HEK293T (cell line): ENCODE measurements around the gene RPP14.
"Not testable (repeated sequence)": the region's sequence is repeated elsewhere in the genome, so short reads cannot be mapped to it uniquely, and the experiment has no call there.

Source experiments
- CTCF ChIA-PET: fragments of 350-600 bp; formaldehyde crosslinking; extraction: SDS; loops from one replicate; lab custom pipeline; 2021; ENCODE audit warnings: antibody characterized with exemption, inconsistent platforms; lab: Yijun Ruan, JAX
- POLR2A ChIA-PET: fragments of 350-600 bp; formaldehyde crosslinking; extraction: SDS; loops from one replicate; lab custom pipeline; 2020; ENCODE audit warnings: antibody characterized with exemption, inconsistent platforms; lab: Yijun Ruan, JAX
- DNase-seq: peaks from one replicate; pipeline ENCODE4 v3.0.0; 2012; ENCODE audit warnings: mixed read lengths; ENCODE audit errors: extremely low spot score
- ARNT ChIP-seq: fragments of 450-650 bp; IDR thresholded peaks from 2 replicates; pipeline ENCODE4 v1.6.1; 2017; ENCODE audit warnings: mild to moderate bottlenecking
- BHLHE40 ChIP-seq: fragments of 450-650 bp; IDR thresholded peaks from 2 replicates; pipeline ENCODE4 v1.6.1; 2016; ENCODE audit warnings: mild to moderate bottlenecking, moderate library complexity, borderline replicate concordance
- CTBP1 ChIP-seq: fragments of 450-650 bp; IDR thresholded peaks from 2 replicates; pipeline ENCODE4 v1.6.1; 2016; ENCODE audit warnings: borderline replicate concordance
- ELF4 ChIP-seq: fragments of 450-650 bp; IDR thresholded peaks from 2 replicates; pipeline ENCODE4 v1.6.1; 2017; ENCODE audit warnings: antibody characterized with exemption
- FOXA1 ChIP-seq: fragments of 450-650 bp; IDR thresholded peaks from 2 replicates; pipeline ENCODE4 v1.6.1; 2016; ENCODE audit warnings: mild to moderate bottlenecking
- FOXK2 ChIP-seq: fragments of 450-650 bp; IDR thresholded peaks from 2 replicates; pipeline ENCODE4 v1.6.1; 2016; ENCODE audit warnings: mild to moderate bottlenecking
- FOXM1 ChIP-seq: fragments of 450-650 bp; IDR thresholded peaks from 2 replicates; pipeline ENCODE4 v1.6.1; 2017; ENCODE audit warnings: mild to moderate bottlenecking, borderline replicate concordance
- HDGF ChIP-seq: fragments of 450-650 bp; IDR thresholded peaks from 2 replicates; pipeline ENCODE4 v1.6.1; 2017; ENCODE audit warnings: antibody characterized with exemption, borderline replicate concordance
- L3MBTL2 ChIP-seq: fragments of 450-650 bp; conservative IDR thresholded peaks from 2 replicates; pipeline ENCODE4 v1.6.1; 2016; ENCODE audit warnings: mild to moderate bottlenecking
- LEF1 ChIP-seq: fragments of 450-650 bp; IDR thresholded peaks from 2 replicates; pipeline ENCODE4 v1.6.1; 2017; ENCODE audit warnings: mild to moderate bottlenecking, borderline replicate concordance
- NFRKB ChIP-seq: fragments of 450-650 bp; IDR thresholded peaks from 2 replicates; pipeline ENCODE4 v1.6.1; 2016; ENCODE audit warnings: mild to moderate bottlenecking, moderate library complexity
- SP1 ChIP-seq: fragments of 450-650 bp; IDR thresholded peaks from 2 replicates; pipeline ENCODE4 v1.6.1; 2017
- SUZ12 ChIP-seq: fragments of 450-650 bp; IDR thresholded peaks from 2 replicates; pipeline ENCODE4 v1.6.1; 2016; ENCODE audit warnings: mild to moderate bottlenecking
- TARDBP ChIP-seq: fragments of 450-650 bp; IDR thresholded peaks from 2 replicates; pipeline ENCODE4 v1.6.1; 2016
- ZNF384 ChIP-seq: fragments of 450-650 bp; IDR thresholded peaks from 2 replicates; pipeline ENCODE4 v1.6.1; 2016
- TF ChIP-seq, protein P1 (sequence below): fragments of 450-650 bp; IDR thresholded peaks from 2 replicates; pipeline ENCODE4 v1.6.1; 2016

Gene RPP14

GRCh38 chr3:58272891-58273290 is 33.2 kb upstream of the RPP14 start:
- CTCF ChIA-PET: no interaction called here
- DNase-seq: no peak
- POLR2A ChIA-PET: no interaction called here
- TF ChIP-seq CTBP1: no peak
- TF ChIP-seq TARDBP: no peak
- TF ChIP-seq SP1: no peak
- no peak for TF ChIP-seq FOXA1
- TF ChIP-seq NFRKB: no peak
- TF ChIP-seq ARNT: no peak
- no peak for TF ChIP-seq FOXK2
- TF ChIP-seq L3MBTL2: no peak
- no peak for TF ChIP-seq BHLHE40
- TF ChIP-seq LEF1: no peak
- TF ChIP-seq FOXM1: no peak
- no peak for TF ChIP-seq HDGF
- TF ChIP-seq, protein P1, sequence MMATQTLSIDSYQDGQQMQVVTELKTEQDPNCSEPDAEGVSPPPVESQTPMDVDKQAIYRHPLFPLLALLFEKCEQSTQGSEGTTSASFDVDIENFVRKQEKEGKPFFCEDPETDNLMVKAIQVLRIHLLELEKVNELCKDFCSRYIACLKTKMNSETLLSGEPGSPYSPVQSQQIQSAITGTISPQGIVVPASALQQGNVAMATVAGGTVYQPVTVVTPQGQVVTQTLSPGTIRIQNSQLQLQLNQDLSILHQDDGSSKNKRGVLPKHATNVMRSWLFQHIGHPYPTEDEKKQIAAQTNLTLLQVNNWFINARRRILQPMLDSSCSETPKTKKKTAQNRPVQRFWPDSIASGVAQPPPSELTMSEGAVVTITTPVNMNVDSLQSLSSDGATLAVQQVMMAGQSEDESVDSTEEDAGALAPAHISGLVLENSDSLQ: no peak
- TF ChIP-seq SUZ12: no peak
- no peak for TF ChIP-seq ELF4
- no peak for TF ChIP-seq ZNF384

DNA sequence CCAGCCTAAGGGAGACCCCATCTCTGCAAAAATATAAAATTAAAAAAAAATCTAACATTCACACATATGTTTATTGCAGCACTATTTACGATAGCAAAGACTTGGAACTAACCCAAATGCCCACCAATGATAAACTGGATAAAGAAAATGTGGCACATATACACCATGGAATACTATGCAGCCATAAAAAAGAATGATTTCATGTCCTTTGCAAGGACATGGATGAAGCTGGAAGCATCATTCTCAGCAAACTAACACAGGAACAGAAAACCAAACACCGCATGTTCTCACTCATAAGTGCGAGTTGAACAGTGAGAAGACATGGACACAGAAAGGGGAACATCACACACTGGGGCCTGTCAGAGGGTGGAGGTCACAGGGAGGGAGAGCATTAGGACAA is 32.7 kb upstream of the RPP14 start:
- DNase-seq, CTCF ChIA-PET, POLR2A ChIA-PET: not testable (repeated sequence)

DNA sequence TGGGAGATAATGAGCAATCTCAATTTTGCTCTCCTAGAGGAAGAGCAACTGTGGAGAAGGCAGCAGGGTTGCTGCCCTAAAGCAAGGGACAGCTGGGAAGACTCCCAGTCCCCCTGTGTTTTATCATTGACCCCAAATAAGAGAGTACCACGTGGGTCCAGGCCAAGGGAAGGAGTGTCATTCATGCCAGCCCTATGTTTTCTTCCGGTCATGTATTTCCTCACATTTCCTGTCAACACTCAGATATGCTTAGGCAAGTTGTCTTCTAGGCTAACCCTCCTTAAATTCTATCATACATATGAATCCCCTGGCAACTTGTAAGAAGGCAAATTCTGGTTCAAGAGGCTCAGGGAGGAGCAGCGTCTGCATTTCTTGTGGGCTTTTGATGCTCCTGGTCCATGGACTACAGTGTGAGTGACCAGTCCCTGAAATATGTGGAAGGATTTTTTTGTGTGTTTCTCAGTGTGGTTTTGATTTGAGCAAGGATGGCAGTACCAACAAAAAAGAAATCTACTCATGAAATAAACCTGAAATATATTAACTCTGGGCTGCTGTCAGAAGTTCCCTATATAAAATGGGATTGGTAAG is 31.9 kb upstream of the RPP14 start:
- TF ChIP-seq LEF1: no peak
- no peak for TF ChIP-seq FOXA1
- no peak for TF ChIP-seq BHLHE40
- TF ChIP-seq CTBP1: no peak
- no peak for TF ChIP-seq TARDBP
- TF ChIP-seq SUZ12: no peak
- no peak for TF ChIP-seq FOXK2
- TF ChIP-seq ELF4: no peak
- TF ChIP-seq NFRKB: no peak
- no peak for TF ChIP-seq ZNF384
- TF ChIP-seq, protein P1: no peak
- no peak for TF ChIP-seq ARNT
- TF ChIP-seq HDGF: no peak
- TF ChIP-seq SP1: no peak
- TF ChIP-seq L3MBTL2: no peak
- TF ChIP-seq FOXM1: no peak
- no peak for DNase-seq
- POLR2A ChIA-PET: no interaction called here
- CTCF ChIA-PET: no interaction called here

DNA sequence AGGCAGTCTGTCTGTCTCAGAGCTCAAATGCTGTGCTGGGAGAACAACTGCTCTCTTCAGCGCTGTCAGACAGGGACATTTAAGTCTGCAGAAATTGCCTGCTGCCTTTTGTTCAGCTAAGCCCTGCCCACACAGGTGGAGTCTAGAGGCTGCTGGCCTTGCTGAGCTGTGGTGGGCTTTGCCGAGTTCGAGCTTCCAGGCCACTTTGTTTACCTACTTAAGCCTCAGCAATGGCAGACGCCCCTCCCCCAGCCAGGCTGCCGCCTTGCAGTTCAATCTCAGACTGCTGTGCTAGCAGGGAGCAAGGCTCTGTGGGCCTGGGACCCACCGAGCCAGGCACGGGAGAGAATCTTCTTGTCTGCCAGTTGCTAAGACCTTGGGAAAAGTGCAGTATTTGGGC is 25.0 kb upstream of the RPP14 start:
- DNase-seq: no peak
- TF ChIP-seq, protein P1: no peak
- TF ChIP-seq CTBP1 (no peak), FOXM1 (no peak), SP1 (no peak), TARDBP (no peak), ARNT (no peak), ELF4 (no peak), BHLHE40 (no peak), NFRKB (no peak), L3MBTL2 (no peak), SUZ12 (no peak), ZNF384 (no peak), HDGF (no peak), FOXA1 (no peak), LEF1 (no peak), FOXK2 (no peak)
- CTCF ChIA-PET: interaction anchor here (0.7 kb wide), 1 partner anchor 23 kb away, joined by 3 read pairs; no protein-coding TSS in a partner anchor
- POLR2A ChIA-PET: no interaction called here

- POLR2A ChIA-PET: no interaction called here
- no peak for TF ChIP-seq CTBP1
- no peak for TF ChIP-seq SP1
- TF ChIP-seq LEF1: no peak
- TF ChIP-seq ARNT: no peak
- TF ChIP-seq BHLHE40: no peak
- no peak for TF ChIP-seq ZNF384
- DNase-seq: no peak
- CTCF ChIA-PET: interaction anchor here (1.0 kb wide), 1 partner anchor 21 kb away, joined by 4 read pairs; the partner anchor contains the start of gene HTD2
These were observed 20.7 kb upstream of the RPP14 start for GRCh38 chr3:58285334-58285733.

DNA sequence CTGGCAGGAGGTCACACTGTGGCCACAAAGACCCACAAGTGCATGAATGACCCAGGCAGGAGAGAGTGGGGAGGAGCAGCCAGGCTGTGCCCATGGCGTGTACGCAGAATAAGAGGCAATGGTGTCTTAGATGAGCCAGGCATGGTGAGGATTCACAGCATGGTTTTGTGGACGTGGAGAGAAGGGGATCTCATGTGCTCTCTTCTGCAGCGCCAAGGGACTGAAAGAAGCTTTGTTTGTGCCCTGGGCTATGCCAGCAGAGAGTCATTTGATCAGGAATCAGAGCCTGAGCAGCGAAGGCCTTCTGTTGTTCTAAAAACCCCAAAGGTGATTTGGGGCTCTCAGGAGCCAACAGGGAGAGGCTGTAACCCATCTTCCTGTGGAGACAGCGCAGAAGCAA is 18.7 kb upstream of the RPP14 start:
- POLR2A ChIA-PET: no interaction called here
- CTCF ChIA-PET: no interaction called here
- no peak for DNase-seq
- TF ChIP-seq HDGF (no peak), ARNT (no peak), CTBP1 (no peak), TARDBP (no peak), SUZ12 (no peak), FOXM1 (no peak), L3MBTL2 (no peak), ELF4 (no peak), ZNF384 (no peak), LEF1 (no peak), BHLHE40 (no peak), FOXK2 (no peak), NFRKB (no peak), FOXA1 (no peak), SP1 (no peak)
- TF ChIP-seq, protein P1: no peak
